Nucleus accumbens (tissue), 56 donors: Measurements from ENCODE around the gene FXYD5.
"Not testable (repeated sequence)": the region's sequence is repeated elsewhere in the genome, so short reads cannot be mapped to it uniquely, and the experiment has no call there.

ENCODE experiments used
- DNase-seq, 56 donors: peaks; one replicate each; lab custom pipeline; 2025; lab: John Stamatoyannopoulos, UW

The FXYD5 gene

DNA sequence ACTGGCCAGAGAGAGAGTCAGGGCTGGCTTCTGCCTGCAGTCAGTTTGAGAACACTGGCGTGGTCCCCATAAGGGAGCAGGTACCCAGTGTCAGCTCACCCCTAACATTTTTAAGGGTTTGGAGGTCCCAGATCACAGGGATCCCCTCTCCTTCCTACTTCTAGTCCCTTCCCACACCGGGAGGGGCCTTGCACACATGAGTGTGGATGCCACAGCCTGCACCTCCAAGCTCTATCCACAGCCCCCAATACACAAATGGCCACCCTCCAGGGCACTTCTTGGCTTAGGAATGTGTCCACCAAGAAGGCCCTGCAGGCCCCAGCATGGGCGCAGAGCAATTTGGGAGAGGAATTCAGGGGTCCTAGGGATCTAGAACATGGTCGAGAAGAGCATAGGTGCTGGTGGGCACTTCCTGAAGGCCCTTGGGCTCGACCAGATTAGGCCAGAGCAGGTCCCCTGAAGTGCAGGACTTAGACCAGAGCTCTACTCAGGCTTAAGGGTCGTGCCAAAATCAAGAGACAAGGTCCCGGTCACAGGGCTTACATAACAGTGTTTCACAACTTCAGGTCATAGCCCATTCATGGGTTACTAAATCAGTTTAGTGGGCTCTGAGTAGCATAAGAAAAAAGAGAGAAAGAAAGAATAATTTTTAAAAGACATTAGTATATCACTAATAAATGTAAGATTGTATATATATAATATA is 16.0 kb downstream of the FXYD5 start:
- DNase-seq = no peak

DNA sequence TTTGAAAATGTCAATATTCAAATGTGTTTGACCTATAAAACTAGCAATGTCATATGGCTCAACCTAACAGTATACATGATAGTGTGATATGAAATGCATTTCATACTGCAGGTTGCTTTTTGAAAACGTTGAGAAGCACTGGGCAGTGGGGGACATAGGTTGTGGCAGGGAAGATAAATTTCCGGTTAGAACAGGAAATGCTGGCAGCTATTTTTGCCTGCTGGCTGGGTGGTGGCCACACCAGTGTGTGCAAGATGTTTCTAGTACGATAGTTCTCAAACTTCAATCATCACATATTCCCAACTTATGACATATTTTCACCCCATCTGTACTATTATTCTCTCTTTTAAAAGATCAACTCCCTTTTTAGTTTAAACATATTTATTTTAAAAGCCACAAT is 17.2 kb downstream of the FXYD5 start:
- DNase-seq = no peak

DNA sequence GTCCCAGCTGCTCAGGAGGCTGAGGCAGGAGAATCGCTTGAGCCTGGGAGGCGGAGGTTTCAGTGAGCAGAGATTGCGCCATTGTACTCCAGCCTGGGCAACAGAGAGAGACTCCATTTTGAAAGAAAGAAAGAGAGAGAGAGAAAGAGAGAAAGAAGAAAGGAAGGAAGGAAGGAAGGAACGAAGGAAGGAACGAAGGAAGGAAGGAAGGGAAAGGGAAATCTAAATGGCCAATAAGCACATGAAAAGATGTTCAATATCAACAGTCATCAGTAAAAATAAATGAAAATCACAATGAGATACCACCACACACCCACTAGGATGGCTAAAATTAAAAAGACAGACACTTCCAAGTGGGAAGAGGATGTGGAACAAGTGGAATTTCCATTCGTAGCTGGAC is 19.7 kb downstream of the FXYD5 start:
- DNase-seq = no peak

DNA sequence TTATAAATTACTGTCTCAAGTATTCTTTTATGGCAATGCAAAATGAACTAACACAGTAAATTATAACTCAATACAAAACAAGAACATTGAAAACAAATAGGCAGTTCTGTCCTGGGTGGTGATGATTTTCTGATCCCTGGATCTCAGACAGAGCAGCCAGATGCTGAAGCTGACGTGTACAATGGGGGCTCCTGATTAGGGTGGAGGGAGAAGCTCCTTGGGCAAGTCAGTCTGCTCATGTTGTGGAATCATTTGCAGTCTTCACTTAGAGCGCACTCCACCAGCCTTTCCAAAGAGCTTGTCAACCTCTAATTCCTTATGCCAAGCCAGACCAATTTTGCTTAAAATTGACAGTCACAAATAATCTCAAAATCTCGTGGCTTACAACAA is 21.6 kb downstream of the FXYD5 start:
- DNase-seq = no peak

DNA sequence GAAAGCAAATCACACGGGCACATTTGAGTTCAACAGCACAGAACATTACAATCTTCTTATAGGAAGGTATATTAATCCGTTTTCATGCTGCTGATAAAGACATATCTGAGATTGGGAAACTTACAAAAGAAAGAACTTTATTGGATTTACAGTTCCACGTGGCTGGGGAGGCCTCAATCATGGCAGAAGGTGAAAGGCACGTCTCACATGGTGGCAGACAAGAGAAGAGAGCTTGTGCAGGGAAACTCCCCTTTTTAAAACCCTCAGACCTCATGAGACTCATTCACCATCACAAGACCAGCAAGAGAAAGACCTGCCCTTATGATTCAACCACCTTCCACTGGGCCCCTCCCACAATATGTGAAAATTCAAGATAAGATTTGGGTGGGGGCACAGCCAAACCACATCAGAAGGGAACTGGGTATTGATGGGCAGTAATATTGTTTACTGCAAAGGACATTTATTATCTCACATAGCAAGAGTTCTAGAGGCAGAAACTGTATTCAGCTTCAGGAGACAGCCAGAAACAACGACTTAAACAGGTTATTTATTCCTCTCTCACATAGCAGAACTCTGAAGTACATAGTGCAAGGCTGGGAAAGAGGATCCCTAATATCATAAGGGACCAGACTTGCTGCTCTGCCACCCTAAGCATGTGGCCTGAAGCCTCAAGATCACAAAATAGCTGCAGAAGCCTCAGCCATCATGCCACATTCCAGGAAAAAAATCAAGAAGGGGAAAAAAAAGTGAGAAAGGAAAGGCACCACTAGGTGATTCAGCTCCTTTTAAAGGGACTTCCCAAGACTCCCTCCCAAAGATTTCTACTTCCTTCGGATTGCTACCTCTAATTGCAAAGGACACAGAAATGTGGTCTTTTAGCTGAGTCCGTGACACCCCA is 23.1 kb downstream of the FXYD5 start:
- no peak for DNase-seq

DNA sequence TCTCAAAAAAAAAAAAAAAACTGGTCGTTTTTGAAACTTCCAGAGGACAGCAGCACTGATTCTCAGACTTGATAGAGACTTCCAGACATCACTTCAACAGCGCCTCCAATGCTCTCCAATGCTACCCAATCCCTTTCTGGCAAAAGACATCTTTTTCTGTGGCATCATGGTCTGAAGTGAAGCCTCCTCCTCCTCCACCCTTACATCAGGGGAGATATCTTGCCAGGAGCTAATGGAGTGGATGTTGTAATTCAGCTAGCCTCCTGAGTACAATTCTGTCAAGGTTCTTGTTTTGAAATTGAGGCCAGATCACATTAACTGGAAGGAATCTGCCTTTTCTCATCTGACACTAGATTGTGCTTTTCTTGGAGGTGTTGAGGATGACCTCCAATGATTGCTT is 24.2 kb downstream of the FXYD5 start:
- DNase-seq = no peak

DNA sequence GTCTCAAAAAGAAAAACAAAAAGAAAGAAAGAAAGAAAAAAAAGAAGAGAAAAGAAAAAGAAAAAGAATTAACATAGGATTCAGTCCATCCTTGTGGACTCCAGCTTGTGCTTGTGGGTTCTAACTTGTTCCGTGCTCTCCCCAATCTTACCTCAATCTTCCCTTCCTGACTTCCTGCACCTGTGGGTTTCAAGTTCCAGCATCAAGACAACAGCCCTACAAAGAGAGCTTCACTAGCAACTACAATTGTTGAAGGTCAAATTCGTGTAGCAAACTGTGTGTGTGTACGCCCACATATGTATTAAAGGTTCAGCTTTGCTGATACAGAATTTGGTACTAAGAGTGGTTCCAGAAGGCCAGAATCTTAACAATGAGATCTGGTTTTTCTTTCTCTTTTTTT is 25.3 kb downstream of the FXYD5 start:
- no peak for DNase-seq

DNA sequence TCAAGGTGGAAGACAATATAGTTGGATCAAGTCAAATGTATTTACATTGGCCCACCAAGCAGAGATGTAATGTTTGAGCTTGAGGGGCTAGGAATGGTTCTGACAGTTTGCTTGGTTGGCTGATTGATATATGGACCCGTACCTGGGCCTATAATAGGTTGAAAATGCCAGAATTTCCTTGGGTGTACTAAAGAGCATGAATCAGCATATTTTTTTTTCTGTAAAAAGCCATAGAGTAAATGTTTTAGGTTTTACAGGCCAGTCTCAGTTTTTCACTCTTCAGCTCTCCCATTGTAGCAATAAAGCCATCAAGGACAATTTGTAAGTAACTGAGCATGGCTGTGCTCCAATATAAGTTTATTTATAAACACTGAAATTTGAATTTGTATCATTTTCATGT is 26.9 kb downstream of the FXYD5 start:
- no peak for DNase-seq

DNA sequence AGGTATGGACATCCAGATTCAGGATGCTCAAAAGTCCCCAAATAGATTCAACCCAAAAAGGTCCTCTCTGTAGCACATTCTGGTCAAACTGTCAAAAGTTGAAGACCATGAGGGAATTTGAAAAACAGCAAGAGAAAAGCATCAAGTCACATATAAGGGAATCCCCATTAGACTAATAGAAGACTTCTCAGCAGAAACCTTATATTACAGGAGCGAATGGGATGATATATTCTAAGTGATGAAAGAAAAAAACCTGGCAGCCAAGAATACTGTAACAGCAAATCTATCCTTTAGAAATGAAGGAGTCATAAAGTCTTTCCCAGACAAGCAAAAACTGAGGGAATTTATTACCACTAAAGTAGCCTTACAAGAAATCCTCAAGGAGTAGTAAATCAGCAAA is 29.7 kb downstream of the FXYD5 start:
- DNase-seq = no peak

DNA sequence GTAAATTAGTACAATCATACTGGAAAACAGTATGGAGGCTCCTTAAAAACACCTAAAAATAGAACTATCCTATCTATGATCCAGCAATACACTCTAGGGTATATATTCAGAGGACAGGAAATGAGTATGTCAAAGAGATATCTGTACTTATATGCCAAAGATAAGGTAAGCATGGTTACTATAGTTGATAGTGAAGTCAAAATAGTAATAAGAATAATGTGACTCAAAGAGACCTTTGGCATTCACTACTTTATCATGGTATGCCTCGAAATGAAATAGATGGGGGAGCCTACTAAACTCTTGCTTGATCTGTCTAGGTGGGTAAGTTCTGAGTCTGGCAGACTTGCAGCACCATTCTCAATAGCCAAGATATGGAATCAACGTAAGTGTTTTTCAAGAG is 30.3 kb downstream of the FXYD5 start:
- no peak for DNase-seq

DNA sequence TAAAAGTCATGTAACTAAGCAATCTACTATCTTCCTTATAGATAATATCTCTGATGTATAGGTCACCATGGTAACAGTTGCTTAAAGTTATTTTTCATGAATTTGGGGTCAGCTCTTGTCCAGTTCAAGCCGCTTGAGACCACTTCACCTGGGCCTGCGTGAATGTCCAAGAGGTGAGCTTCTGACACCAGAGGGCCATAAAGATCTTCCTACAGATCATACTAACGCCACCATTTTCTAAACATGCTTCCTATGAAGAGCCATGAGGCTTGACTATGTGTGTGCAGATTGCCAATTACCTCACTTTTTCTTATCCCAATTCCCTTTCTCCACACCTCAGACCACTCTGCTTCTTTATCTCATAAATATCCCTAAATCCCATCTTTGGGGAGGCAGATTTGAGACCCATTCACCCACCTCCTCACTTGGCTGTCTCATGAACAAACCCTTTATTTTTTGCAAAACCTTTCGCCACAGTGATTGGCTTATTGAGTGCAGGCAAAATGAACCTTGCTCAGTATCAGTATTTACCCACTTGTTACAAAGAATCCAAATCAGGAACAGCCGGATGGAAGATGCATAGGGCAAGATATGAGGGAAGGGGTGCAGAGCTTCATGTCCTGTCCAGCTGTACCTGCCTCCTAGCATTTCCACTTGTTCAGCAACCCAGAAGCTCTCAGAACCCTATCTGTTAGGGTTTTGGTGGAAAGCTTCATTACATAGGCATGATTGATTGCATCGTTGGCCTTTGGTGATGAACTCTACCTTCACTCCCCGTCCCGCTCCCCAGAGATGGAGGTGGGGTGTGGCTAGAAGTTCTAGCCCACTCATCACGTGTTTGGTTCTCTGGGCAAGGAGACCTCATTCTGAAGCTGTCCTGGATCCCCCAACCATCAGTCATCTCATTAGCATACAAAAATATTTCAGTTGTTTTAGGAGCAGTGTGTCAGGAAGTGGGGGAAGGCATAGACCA is 39.8 kb downstream of the FXYD5 start:
- DNase-seq = no peak

DNA sequence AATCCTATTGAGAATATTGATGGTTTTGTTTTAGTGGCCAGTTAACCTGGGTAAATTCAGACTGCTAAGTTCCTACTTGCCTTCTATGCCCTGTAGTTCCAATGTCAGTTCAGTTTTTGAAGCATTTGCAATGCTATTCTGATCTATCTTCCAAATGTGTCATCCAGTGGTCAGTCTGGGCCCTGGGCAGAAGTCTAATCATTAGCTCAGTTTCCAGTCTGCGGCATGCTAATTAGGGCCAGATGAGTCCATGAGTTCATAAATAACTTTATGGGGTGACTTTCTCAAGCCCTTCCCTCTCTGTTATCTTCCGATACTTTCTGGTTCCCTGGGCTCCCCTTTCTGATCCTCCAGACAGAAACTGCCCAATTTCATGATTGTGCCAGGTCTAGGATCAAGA is 41.3 kb downstream of the FXYD5 start:
- no peak for DNase-seq

DNA sequence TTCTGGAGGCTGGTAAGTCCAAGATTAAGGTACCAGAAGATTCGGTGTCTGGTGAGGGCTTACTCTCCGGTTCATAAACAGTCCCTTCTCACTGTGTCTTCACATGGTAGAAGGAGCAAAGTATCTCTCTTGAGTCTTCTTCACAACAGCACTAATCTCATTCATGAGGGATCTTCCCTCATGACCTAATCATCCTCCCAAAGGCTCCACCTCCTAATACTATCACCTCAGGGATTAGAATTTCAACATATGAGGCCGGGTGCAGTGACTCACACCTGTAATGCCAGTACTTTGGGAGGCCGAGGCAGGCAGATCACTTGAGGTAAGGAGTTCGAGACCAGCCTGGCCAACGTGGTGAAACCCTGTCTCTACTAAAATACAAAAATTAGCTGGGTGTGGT is 42.3 kb downstream of the FXYD5 start:
- not testable (repeated sequence) for DNase-seq

DNA sequence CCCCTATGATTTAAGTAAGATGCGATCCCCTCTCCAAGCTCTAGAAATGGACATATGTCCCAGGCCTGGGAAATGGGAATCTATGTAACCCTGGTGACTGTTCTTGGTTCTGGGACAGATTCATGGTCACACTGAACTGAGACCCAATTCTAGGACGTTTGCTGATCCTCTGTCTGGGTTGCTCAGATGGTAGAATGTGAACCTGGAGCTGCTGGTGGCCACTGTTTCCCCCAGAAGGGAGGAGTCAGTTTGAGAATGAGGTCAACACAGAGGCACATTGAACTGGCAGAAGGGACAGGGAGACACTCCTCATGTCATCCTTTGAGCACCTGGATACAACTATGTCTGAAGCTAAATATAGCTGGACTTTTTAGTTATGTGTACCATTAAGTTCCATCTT is 44.9 kb downstream of the FXYD5 start:
- DNase-seq = no peak

DNA sequence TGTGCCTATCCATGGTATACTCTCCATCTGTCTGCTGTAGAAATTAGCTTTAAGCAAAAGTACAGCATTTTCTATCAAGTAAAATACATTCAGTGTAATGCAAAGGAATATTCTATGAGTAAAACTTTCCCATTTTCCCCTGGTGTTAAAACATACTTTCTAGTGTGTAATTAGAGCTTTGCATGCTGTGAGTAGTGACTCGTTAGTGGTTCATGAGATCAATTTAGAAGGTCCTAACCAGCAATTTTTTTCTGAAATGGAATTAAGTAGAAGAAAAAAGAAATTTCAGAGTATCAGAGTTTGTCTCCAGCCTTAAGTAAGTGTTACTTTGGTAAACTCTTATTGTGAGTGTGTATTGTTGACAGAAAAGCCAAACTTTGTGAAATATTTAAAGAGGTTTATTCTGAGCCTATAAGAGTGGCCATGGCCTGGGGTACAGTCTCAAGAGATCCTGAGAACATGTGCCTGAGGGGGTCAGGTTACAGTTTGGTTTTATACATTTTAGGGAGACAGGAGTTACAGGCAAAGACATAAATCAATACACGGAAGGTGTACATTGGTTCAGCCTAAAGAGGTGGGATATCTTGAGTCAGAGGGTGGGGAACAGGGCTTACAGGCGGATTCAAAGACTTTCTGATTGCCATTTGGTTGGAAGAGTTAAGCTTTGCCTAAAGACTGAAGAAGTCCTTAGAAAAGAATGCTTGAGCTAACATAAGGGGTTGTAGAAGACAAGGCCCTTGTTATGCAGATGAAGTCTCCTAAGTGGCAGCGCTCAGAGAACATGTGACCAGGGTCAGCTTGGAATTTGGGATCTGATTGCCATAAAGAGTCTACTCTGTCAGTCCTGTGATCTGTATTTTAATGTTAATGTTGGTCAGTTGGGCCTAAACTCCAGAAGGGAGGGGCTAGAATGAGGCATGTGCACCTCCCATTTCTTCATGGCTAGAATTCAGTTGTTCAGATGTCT is 48.5 kb downstream of the FXYD5 start:
- DNase-seq = no peak

DNA sequence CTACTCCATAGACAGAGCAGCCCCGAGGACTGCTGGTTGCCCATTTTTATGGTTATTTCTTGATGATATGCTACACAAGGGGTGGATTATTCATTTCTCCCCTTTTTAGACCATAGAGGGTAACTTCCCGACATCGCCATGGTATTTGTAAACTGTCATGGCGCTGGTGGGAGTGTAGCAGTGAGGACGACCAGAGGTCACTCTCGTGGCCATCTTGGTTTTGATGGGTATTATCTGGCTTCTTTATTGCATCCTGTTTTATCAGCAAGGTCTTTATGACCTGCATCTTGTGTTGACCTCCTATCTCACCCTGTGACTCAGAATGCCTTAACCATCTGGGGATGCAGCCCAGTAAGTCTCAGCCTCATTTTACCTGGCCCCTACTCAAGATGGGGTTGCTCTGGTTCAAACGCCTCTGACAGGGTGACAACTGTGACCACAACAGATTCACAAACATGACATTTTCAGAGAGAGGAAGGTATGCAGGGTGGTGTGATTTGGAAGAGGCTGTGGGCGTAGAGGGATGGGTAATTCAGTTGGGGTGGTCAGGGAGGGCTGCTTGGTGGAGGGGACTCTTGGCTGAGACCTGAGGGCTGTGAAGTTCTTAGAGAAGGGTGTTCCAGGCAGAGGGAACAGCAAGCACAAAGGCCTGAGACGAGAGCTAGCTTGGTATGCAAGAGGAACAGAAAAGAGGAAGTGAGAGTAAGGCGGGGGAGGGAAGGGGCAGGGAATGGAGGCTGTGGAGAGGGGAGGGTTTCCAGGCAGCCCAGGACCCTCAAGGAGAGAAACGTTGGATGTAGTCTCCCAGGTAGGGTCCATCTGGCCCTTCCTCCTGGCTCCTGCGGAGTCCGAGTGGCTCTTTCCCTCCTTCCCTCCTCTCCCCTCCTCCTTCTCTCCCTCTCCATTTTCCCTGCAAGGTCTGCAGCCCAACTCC is 50.5 kb downstream of the FXYD5 start:
- peak in 2 of 56 donors; percentile 8 to 16 for DNase-seq

DNA sequence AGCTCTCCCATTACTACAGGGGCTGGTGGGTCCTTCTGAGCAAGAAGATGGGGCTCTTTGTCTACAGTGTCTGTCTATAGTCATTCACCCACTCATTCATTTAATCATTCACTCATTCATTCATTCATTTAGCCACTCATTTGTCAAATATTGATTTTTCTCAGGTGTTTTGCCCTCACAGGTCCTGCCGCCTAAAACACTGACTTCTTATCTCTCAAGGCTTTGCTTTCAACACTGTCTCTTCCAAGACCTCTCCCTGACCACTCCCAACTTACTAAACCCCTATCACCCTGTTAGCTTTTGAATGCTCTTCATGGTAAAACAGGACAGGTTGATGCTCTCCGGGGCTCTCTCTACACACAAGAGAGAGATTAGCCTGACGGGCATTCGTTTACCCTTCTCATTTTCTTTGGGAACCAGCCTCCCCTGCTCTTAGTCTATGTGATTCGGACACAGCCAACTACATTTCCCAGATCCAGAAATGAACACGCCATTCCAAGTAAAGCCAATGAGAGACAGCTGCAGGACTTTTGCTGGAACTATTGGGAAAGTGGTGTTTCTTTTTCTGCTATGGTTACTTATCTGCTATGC is 51.3 kb downstream of the FXYD5 start:
- DNase-seq = no peak

DNA sequence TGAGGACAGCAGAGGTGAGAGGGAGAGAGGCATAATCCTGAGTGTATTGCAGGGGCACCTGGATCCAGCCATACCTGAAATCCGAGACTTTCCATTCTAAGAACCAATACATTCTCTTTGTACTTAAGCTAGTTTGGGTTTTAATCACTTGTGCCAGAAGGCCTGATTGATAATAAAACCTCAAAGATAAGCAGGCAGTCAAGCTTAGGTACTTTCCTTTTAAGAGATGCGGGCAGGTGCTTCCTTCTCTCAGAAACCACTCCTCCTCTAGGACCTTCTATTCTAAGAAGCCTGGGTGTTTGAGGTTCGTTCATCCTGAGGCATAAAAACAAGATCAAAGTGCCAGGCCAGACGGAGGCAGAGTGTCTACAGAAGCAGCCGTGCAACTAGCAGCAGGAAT is 51.8 kb downstream of the FXYD5 start:
- no peak for DNase-seq
